Body of pancreas (tissue), 4 donors: ENCODE data around the gene TOP1.

Experiments used
- POLR2A ChIP-seq, 3 donors: fragments of 450-650 bp; IDR thresholded peaks; one replicate each; pipeline ENCODE4 v1.6.1; 2016; ENCODE audit warnings: antibody characterized with exemption in 3 of 3, mild to moderate bottlenecking in 2 of 3
- TF ChIP-seq, protein P1 (sequence below), 7 experiments: fragments of 450-650 bp in 4 of 7; fragments of 200-600 bp in 3 of 7; sonication (generic) in 3 of 7; IDR thresholded peaks; one replicate each; pipeline ENCODE4 v1.5.1; 2016 to 2019; ENCODE audit warnings: antibody characterized with exemption in 7 of 7

DNA sequence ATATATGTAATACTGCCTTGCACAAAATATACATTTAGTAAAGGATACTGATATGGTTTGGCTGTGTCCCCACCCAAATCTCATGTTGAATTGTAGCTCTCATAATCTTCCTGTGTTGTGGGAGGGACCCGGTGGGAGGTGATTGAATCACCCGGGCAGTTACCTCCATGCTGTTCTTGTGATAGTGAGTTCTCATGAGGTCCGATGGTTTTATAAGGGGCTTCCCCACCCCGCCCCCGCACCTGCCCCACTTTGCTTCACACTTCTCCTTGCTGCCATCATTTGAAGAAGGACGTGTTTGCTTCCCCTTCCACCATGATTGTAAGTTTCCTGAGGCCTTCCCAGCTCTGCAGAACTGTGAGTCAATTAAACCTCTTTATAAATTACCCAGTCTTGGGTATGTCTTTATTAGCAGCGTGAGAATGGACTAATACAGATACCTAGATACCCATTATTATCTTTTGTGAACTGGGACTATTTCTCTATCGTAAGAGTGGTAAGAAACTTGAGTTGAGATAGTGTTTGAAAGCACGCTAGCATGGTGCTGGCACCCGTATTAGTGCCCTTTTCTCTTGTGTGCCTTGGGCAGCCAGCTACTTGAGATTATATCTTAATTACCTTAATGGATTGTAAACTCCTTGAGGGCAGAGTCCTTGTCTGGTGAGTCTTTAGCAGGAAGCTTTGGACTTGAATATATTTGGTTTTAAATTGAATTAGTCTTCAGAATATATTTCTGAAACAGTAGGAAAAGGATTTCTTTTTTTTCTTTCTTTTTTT lies 25.6 kb downstream of the TOP1 start:
- TF ChIP-seq, protein P1, sequence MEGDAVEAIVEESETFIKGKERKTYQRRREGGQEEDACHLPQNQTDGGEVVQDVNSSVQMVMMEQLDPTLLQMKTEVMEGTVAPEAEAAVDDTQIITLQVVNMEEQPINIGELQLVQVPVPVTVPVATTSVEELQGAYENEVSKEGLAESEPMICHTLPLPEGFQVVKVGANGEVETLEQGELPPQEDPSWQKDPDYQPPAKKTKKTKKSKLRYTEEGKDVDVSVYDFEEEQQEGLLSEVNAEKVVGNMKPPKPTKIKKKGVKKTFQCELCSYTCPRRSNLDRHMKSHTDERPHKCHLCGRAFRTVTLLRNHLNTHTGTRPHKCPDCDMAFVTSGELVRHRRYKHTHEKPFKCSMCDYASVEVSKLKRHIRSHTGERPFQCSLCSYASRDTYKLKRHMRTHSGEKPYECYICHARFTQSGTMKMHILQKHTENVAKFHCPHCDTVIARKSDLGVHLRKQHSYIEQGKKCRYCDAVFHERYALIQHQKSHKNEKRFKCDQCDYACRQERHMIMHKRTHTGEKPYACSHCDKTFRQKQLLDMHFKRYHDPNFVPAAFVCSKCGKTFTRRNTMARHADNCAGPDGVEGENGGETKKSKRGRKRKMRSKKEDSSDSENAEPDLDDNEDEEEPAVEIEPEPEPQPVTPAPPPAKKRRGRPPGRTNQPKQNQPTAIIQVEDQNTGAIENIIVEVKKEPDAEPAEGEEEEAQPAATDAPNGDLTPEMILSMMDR (IDR thresholded peaks at IDR 0.05) = no peak
- no peak for TF ChIP-seq POLR2A (IDR thresholded peaks at IDR 0.05)
